ENCODE data around the gene CCDC106.

CCDC106 gene

GRCh38 chr19:55700813-55701212, 52.8 kb downstream of the CCDC106 start:
- no peak for DNase-seq

DNA sequence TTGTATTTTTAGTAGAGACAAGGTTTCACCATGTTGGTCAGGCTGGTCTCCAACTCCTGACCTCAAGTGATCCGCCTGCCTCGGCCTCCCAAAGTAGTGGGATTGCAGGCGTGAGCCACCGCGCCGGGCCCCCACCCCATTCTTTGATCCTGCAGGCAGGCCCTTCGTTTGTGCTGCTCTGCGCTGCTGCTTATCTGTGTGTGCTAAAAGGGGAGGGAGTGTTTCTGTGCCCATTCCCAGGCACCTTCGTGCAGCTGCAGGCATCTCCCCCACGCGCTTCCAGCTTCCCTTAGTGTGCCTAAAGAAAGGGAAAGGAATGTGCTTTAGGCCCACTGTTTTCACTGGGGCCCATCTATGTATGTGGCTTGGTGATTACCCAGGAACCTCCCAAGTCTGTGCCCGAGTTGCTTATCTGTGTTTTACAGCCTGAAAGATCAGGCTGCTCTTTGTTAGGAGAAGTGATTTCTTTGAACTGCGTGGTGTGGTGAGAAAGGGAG, 54.2 kb downstream of the CCDC106 start:
- no peak for DNase-seq
